ENCODE results near the gene GATB.

GRCh38 chr4:151785484-151786157 is 24.8 kb upstream of the GATB start:
- TF ChIP-seq, protein P1, sequence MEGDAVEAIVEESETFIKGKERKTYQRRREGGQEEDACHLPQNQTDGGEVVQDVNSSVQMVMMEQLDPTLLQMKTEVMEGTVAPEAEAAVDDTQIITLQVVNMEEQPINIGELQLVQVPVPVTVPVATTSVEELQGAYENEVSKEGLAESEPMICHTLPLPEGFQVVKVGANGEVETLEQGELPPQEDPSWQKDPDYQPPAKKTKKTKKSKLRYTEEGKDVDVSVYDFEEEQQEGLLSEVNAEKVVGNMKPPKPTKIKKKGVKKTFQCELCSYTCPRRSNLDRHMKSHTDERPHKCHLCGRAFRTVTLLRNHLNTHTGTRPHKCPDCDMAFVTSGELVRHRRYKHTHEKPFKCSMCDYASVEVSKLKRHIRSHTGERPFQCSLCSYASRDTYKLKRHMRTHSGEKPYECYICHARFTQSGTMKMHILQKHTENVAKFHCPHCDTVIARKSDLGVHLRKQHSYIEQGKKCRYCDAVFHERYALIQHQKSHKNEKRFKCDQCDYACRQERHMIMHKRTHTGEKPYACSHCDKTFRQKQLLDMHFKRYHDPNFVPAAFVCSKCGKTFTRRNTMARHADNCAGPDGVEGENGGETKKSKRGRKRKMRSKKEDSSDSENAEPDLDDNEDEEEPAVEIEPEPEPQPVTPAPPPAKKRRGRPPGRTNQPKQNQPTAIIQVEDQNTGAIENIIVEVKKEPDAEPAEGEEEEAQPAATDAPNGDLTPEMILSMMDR (IDR thresholded peaks at IDR 0.05; ENCODE audit: low read length), result no peak
- no peak for TF ChIP-seq EZH2 (IDR thresholded peaks at IDR 0.05; ENCODE audit: borderline replicate concordance, low read length)
